GM18951 (cell line): ENCODE results near the gene BCL11A.
A peak's percentile ranks its signal among the peaks of the same experiment; 100 is the strongest.

Experiments
- POLR2A ChIP-seq: IDR thresholded peaks from 4 replicates; pipeline ENCODE4 v1.6.1; 2011; ENCODE audit warnings: mild to moderate bottlenecking; ENCODE audit not compliant: insufficient read length, insufficient read depth; ENCODE audit errors: extremely low read depth
- in situ Hi-C: fragments of 300-500 bp; cut with MboI; formaldehyde crosslinking; loops from one replicate; pipeline ENCODE4 v1.12.0; 2022; ENCODE audit warnings: low sequenced_read_pairs, mixed read lengths, inconsistent platforms; ENCODE audit not compliant: unreplicated experiment

BCL11A gene

GRCh38 chr2:60555783-60556139 is 2.3 kb upstream of the BCL11A start:
- TF ChIP-seq POLR2A, result no peak
- in situ Hi-C loops, result loop anchor here (25.0 kb wide), 1 partner anchor 1793 kb away; no protein-coding TSS in a partner anchor

GRCh38 chr2:60555066-60555782 is 1.8 kb upstream of the BCL11A start:
- in situ Hi-C loops, result loop anchor here (25.0 kb wide), 1 partner anchor 1793 kb away; no protein-coding TSS in a partner anchor
- no peak for TF ChIP-seq POLR2A

- no peak for TF ChIP-seq POLR2A
- in situ Hi-C loops, result loop anchor here (25.0 kb wide), 1 partner anchor 1792 kb away; no protein-coding TSS in a partner anchor
These were observed 1.2 kb upstream of the BCL11A start for GRCh38 chr2:60554646-60555065.

DNA sequence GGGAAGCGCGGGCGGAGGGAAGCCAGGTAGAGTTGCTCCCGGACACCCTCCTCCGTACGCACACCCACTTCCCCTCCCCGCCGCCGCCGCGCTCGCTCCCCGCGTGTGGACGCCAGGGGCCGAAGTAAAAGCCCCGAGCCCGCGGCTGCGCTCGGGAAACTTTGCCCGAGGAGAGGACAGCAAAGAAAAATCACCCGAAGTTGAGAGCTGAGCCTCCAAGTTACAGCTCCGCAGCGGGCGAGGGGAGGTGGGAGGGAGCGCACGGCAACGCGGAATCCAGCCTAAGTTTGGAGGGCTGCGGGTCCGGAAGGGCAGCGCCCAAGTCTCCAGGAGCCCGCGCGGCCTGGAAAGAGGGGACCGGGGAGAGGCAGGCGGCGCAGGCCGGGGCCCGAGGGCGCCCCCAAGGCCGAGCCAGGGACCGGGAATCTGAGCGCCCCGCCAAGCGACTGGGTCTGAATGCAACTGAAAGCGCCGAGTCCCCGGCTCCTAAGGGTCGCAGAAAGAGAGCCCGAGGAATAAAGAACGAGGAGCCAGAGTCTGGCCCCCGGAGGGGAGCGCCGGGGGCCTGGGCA is 706 bp upstream of the BCL11A start:
- no peak for TF ChIP-seq POLR2A
- in situ Hi-C loops, result loop anchor here (25.0 kb wide), 1 partner anchor 1792 kb away; no protein-coding TSS in a partner anchor

DNA sequence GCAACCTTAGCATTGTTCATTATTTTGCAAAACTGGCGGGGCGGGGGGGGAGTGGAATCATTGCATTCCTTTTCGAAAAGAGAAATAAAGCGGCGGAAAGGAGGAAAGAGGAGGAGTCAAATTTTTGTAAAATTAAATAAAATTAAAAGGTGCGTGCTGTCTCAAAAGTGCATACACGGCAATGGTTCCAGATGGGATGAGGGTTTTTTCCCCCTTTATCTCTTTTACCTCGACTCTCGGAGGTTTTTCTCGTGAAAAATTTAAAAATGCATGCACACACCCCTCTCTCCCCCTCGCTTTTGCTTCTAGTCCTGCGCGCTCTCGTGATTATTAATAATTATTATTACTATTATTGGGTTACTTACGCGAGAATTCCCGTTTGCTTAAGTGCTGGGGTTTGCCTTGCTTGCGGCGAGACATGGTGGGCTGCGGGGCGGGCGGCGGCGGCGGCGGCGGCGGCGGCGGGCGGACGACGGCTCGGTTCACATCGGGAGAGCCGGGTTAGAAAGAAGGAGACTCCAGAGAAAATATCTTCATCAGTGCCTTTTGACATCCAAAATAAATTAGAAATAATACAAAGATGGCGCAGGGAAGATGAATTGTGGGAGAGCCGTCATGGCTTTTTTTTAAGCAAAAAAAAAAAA is 481 bp downstream of the BCL11A start:
- TF ChIP-seq POLR2A, result no peak
- in situ Hi-C loops, result loop anchor here (25.0 kb wide), 1 partner anchor 1791 kb away; no protein-coding TSS in a partner anchor

DNA sequence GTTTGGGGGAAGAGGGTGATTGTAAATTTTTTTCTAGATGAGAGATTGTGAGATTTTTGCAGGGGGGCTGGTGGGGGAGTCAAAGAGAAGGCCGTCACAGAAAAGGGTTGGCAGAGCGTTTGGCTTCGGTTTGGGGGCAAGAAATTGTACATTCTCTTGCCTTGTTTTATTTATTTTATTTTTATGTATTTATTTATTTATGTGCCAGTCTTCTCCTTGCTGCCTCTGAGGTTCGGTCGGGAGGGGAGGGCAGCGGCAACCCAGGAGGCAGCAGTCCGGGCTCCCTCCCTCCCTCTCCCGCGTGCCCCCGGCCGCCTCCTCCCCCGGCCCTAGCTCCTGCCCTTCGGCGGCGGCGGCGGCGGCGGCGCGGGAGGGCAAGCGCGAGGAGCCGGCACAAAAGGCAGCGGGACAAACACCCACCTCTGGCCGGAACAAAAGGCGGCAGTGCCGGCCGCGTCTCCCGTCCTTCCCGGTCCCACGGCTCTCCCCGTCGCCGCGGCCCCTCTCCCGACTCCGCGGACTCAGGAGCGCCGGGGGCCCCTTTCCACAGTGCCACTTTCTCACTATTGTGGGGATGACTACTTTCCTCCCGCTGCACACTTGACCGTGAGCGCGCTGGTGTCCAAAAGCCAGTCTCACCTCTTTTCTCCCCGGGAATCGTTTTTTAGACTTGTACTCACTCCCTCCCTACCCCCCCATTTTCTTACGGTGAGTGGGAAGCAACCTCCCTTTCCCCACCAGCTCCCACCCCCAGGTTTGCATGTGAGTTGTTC is 1.2 kb downstream of the BCL11A start:
- in situ Hi-C loops, result loop anchor here (25.0 kb wide), 1 partner anchor 1790 kb away; no protein-coding TSS in a partner anchor
- TF ChIP-seq POLR2A, result peak; percentile 13

- no peak for TF ChIP-seq POLR2A
- in situ Hi-C loops, result loop anchor here (25.0 kb wide), 1 partner anchor 1789 kb away; no protein-coding TSS in a partner anchor
These were observed 2.0 kb downstream of the BCL11A start for GRCh38 chr2:60551240-60552077.

GRCh38 chr2:60550984-60551239 is 2.5 kb downstream of the BCL11A start:
- TF ChIP-seq POLR2A, result no peak
- in situ Hi-C loops, result loop anchor here (25.0 kb wide), 1 partner anchor 1789 kb away; no protein-coding TSS in a partner anchor

- in situ Hi-C loops, result loop anchor here (25.0 kb wide), 1 partner anchor 1788 kb away; no protein-coding TSS in a partner anchor
- no peak for TF ChIP-seq POLR2A
These were observed 3.1 kb downstream of the BCL11A start for GRCh38 chr2:60550178-60550983.

GRCh38 chr2:60549928-60550177 is 3.6 kb downstream of the BCL11A start:
- in situ Hi-C loops, result loop anchor here (25.0 kb wide), 1 partner anchor 1788 kb away; no protein-coding TSS in a partner anchor
- TF ChIP-seq POLR2A, result no peak

- TF ChIP-seq POLR2A, result peak; percentile 34
- in situ Hi-C loops, result no loop called here
These were observed 4.1 kb downstream of the BCL11A start for GRCh38 chr2:60549238-60549927.

DNA sequence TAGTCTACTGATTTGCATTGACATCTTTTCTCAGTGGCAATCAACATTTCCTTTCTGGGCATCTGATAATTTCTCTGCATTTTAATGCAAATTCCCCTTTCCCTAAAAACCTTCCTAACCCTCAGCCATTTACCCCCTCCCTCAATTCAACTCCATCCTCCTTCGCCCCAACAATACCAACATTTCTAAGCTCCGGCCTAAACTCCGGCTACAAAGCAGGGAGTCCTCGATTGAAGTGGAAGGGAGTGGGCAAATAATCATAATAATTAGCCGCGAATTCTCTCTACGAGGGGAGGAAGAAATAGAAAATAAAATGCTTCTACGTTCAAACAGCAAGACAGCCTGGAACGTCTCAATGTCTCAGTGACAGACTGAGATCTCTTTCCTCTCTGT is 4.6 kb downstream of the BCL11A start:
- TF ChIP-seq POLR2A, result no peak
- in situ Hi-C loops, result no loop called here
